GM15510 (cell line): ENCODE data around the gene CXorf65.
A peak's percentile ranks its signal among the peaks of the same experiment; 100 is the strongest.

ENCODE experiments used
- POLR2A ChIP-seq: IDR thresholded peaks from 3 replicates; pipeline ENCODE4 v1.6.1; 2011; ENCODE audit warnings: borderline replicate concordance; ENCODE audit not compliant: insufficient read length; ENCODE audit errors: extremely low read depth

The CXorf65 gene

DNA sequence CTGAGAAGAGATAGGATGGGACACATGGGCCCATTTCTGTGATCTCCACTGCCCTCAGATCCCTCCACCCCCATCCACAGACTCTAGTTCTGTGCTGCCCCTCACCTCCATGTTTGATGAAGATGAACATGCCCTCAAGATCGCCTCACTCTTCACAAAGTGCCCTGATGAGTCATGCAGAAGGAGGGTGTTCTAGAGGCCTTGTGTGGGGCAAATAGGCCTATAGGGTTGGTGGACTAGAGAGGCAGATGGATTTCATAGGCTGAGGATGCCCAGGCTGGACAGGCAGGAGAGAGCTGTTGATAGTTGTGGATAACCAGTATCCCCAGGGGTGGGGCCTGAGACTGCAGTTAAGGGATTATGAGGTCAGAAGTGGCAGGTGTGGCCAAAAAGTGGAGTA, at the start of gene CXorf65:
CXorf65 (minus strand) TSS at position 314 of the 400 bp plus-strand sequence; CDS start at position 130, 184 bp downstream.
- TF ChIP-seq POLR2A: no peak

DNA sequence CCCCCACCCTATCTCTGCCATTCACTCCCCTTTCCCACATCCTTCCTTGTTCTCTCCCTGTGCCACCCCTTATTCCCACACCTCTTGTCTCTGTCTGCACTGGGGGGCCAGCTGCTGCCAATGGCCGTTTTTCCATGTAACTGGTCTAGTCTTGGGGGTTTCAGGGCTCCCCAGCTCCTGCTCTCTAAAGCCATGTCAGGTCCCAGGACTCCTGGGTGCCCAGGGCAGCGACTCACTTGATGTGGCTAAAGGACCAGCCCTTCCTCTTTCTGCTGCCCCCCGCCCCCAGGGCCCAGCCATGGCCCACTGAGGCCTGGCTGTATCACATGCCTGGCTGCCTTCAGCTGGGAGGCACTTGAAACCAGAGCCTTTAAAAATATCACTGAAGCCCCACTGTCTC, 48.1 kb upstream of the CXorf65 start:
- no peak for TF ChIP-seq POLR2A

DNA sequence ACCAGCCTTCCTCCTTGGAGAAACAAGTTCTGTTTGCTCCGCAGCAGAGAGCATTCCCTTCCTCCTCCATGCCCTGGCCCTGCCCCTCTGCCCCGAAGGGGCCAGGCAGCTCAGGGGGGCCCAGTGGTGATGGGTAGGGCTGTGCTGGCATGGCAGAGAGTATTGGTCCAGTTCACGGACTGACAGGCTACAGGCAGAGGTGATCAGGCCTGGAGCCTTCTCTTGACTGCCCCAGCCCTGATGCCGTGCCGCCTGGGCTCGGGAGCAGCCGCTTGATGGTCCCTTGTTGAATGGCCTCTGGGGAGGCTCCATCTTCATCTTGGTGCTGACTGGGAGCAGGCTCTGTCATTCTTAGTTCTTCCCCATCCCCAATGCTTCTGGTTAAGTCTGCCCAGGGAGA, 47.7 kb upstream of the CXorf65 start:
- no peak for TF ChIP-seq POLR2A

DNA sequence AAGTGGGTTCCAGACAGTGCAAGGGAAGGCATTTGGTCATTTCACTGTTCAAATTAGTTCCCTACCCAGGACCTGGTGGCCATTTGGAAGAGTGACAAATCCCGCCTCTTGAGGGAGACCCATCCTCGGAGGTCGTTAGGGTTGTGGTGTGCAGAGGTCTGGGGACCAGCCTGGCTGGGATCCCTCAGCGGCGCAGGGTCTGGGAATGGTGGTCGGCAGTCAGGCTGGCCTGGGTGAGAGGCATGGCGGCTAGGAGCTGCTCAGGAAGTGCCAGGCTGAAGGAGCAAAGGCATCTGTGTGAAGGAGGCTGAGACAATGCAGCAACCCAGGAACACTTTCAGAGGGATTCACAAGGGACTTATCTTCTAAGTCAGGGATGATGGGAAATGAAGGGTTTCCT, 44.8 kb upstream of the CXorf65 start:
- no peak for TF ChIP-seq POLR2A

DNA sequence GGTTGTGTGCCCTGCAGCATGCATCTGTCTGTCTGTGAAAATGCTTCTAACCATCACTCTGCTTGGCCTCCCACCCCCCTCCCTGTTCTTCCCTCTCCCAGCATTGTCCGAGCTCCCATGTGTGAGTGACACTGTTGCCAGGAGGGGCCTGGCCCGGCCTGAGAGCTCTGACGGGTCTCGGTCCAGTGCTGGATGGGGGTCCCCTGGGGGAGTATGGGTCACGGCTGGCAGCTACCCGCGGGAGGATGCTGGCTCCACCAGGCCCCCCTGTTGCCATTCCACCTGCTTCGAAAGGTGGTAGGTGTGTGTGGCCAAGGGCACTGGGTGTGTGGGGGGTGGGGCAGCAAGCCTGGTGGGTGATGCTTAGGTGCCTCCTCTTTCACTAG, 41.7 kb upstream of the CXorf65 start:
- no peak for TF ChIP-seq POLR2A

DNA sequence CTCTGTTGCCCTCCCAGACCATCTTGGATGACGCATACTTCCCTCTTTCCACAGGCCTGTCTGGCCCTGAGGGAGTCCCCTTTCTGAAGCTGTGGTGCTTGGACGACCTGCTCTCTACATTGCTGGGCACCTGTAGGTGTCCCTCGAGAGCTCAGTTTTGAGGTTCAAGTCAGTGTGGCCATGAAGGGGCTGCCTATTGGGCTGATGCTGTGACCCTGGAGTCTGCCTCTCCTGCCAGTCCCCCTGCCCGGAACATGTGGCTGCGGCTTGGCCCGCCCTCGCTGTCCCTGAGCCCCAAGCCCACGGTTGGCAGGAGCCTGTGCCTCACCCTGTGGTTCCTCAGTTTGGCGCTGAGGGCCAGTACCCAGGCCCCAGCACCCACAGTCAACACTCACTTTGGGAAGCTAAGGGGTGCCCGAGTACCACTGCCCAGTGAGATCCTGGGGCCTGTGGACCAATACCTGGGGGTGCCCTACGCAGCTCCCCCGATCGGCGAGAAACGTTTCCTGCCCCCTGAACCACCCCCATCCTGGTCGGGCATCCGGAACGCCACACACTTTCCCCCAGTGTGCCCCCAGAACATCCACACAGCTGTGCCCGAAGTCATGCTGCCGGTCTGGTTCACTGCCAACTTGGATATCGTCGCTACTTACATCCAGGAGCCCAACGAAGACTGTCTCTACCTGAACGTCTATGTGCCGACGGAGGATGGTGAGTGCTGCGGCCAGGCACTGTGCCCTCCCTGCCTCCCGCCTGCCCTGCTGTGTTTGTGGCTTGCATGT, 41.1 kb upstream of the CXorf65 start:
- no peak for TF ChIP-seq POLR2A

DNA sequence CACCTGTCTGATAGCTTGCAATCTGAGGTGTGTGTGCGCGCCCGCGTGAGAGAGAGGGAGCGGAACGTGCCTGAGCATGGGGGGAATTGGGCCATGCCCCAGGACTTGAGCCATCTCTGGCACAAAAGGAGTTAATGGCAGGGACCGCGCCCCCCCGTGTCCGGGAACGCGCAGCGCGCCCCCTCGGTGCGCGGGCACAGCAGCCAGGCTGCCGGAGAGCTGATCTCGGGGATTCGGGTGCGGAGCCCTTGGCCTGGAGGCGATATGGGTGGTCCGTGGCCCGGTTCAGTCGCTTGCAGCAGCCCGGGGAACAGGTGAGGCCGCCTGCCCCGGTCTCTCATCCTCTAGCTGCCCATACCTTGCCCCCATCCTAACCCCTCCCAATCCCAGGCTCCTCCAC, 38.1 kb upstream of the CXorf65 start, which contains the start of gene NLGN3:
NLGN3 (plus strand) TSS at position 191 of the 400 bp plus-strand sequence. CDS start 2,909 bp downstream, outside the sequence.
- no peak for TF ChIP-seq POLR2A

DNA sequence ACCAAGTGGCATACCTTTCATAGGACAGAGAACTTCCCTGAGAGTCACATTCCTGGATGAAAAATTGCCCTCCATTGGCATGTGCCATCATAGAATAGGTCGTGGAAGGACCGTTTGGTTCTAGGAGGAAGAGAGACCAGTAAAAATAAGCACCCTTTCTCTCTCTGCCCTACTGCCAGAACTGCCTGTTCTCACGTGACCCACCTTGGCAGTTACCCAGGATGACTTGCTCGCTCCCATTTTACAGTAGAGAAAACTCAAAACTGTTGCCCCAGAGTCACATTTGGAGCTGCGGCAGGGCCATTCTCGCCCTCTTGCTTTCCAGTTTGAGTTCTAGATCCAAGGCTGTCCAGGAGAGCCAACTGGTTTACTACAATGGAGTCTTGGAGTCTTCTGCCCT, 37.0 kb upstream of the CXorf65 start:
- TF ChIP-seq POLR2A: no peak

DNA sequence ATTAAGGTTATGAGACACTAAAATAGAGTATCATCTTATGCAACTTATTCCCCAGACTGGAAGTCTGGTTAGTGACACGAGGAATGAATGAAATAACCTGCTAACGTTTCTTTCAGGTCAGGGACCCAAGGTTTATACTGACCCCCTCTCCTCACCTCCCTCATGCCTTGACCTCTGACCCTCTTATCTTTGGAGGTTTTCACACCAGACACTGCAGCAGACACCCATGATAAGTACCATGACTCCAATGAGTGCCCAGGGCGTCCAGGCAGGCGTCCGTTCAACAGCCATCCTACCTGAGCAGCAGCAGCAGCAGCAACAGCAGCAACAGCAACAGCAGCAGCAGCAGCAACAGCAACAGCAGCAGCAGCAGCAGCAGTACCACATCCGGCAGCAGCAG, 33.9 kb upstream of the CXorf65 start:
- no peak for TF ChIP-seq POLR2A

DNA sequence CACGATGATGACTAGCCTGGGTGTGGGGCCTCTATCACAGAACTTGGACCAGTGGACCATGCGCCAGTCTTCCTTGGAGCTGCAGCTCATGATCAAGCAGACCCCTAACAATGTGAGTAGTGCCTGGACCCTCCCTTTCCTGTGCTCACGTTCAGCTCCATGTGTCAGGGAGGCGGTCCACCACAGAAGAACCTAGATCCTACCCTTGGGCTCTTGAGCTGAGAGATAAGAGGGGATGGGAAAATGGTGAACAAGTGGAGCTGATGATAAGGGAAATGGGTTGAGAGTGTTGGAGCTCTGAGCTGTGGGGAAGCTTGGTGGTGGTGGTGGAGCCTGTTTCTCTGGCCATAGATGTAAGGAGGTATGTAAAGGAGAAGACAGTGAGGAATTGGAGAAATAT, 25.0 kb upstream of the CXorf65 start:
- TF ChIP-seq POLR2A: no peak

DNA sequence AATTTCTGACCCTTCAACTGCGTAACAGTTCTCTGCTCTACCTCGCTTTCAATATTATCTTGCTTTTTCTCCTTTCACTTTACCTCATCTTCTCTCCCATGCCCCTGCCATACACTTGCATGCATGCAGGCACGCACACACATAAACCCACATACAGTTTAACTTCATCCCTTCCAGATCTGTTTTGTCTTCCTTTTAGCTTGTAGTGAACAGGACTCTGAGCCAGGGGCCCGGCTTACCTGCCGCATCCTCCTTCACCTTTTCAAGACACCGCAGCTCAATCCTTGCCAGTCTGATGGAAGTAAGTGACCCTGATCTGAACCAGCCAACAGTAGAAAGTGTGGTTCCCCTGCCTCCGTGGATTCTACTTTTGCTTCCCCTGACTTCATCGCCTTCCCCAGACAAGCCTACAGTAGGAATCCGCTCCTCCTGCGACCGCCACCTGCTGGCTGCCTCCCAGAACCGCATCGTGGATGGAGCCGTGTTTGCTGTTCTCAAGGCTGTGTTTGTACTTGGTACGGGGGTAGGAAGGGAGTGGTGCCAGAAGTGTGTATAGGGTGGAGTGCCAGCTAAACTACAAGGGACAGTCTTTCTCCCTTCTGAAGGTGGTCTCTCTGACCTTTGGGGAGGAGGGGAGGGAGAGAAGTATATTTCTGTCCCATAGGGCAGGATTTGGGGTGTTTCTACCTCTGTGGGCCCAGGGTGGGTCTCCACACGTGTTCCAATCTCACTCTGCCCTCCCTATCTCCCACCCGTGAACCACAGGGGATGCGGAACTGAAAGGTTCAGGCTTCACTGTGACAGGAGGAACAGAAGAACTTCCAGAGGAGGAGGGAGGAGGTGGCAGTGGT, 22.6 kb upstream of the CXorf65 start:
- no peak for TF ChIP-seq POLR2A

DNA sequence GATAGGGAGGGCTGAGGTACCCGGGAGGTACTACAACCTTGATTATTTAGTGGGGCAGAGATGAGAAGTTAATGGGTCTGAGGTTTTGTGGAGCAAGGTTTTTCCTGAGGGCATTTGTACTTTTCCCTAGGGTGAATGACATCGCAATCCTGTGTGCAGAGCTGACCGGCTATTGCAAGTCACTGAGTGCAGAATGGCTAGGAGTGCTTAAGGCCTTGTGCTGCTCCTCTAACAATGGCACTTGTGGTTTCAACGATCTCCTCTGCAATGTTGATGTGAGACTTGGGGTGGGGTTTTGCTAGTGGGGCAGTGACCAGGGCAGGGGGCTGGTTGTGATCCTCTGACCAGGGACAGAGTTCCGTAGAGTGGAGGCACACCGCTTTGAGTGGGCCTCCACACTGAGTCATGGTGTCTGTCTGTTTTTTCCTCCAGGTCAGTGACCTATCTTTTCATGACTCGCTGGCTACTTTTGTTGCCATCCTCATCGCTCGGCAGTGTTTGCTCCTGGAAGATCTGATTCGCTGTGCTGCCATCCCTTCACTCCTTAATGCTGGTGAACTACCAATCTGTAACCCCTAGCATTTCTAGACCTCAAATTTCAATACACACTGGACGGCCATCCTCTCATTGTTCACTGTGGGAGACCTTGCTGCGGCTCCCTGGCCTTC, 21.8 kb upstream of the CXorf65 start:
- no peak for TF ChIP-seq POLR2A

DNA sequence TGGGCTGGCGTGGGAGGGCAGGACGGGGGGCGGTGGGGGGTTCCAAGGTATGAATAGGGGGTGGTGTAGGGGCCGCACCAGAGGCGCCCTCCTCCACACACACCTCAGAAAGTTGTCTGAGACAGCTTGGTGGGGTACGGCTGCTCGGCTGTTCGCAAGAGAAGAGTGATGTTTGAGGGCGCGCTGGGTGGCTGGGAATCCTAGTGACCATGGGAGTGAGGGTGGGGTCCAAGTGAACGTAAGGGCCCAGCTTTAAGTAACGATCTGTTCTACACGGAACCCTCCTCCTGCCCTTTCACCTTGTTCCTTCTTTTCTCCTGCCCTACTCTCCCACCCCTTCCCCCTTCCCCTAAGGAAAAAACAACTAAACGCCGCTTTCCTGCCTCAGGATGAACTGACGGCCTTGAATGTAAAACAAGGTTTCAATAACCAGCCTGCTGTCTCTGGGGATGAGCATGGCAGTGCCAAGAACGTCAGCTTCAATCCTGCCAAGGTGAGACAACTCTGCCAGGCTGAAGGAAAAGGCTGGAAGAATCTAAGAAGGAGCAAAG, 12.5 kb upstream of the CXorf65 start:
- TF ChIP-seq POLR2A: no peak

DNA sequence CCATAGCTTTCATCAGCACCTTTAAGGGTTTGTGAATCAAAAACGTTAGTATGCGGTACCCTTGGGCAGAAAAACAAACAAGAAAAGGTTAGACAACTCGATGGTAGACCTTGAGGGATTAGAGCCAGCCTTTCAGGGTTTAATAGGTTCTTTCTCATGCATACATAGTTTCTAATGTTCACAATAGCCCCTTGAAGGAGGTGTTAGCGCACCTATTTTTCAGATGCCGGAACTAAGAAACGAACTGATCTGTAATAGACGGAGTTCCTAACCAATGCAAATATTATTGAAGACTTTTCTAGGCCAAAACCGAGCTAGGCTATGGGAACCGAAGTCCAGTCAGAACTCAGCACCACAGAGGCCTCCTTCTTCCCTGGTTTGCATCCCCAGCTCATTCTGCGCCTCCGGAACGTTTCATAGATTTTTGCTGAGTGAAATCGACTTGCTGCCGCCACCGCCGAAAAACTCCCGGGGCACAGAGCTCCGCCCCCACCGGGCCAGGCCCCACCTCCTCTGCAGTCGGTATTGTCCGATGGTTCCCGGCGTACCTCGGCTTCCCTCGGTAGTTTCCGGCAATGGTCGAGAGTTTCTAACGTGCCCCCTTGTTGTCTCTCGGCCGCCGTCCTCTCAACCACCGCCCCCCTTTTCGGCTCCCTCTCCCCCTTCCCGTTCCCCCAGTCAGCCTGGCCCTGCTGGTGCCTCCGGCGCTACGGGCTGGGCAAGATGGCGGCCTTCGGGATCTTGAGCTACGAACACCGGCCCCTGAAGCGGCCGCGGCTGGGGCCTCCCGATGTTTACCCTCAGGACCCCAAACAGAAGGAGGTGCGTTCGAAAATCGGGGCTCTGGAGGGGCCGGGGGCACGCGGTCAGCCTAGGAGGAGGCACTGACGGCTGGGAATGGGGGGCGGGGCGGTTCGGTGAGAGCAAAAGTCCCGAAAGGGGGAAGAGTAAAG, 11.8 kb upstream of the CXorf65 start, which contains the start of gene MED12:
MED12 (plus strand) TSS at position 565 of the 953 bp plus-strand sequence; CDS start at position 724, 159 bp downstream.
- TF ChIP-seq POLR2A: peak; percentile 55
